B cell (primary cell): ENCODE results near the gene RALB. TPM values are rescaled to one million over a fixed set of nuclear protein-coding genes. Genes with fewer than 3 reads are reported as not detected.

Experiments
- ATAC-seq: fragments of 200-7000 bp; cut with Tn5 transposase; one replicate; pipeline ENCODE4 v1.10.0; 2021; ENCODE audit warnings: low read depth, mild to moderate bottlenecking, moderate number of reproducible peaks, moderate library complexity
- CTCF ChIA-PET: fragments of 350-600 bp; sonication (Branson Sonifier 250); formaldehyde crosslinking; loops from one replicate; lab custom pipeline; 2021; ENCODE audit warnings: antibody characterized with exemption, inconsistent platforms; lab: Charles Lee
- POLR2A ChIA-PET: fragments of 350-600 bp; sonication (Branson Sonifier 250); formaldehyde crosslinking; loops from one replicate; lab custom pipeline; 2021; ENCODE audit warnings: antibody characterized with exemption; lab: Charles Lee
- DNase-seq: peaks from one replicate; pipeline ENCODE4 v3.0.0; 2013
- H2AFZ ChIP-seq: 2 replicates; pipeline ENCODE4 v1.6.1; 2012; ENCODE audit warnings: mild to moderate bottlenecking, low read depth, low read length; ENCODE audit not compliant: insufficient read depth, poor library complexity, severe bottlenecking
- H3K27ac ChIP-seq, 2 donors: 1 replicate in 1 of 2; 2 replicates in 1 of 2; pipeline ENCODE4 v1.5.1; 2012 to 2013; ENCODE audit warnings: low read length in 2 of 2, mild to moderate bottlenecking in 2 of 2, moderate library complexity in 1 of 2
- H3K27me3 ChIP-seq, 4 experiments: fragments of 200-600 bp in 1 of 4; sonication (generic) in 1 of 4; replicated peaks in 1 of 4; 1 replicate in 2 of 4; 2 replicates in 2 of 4; pipeline versions ENCODE4 v1.6.1 to v1.7.0; 2013 to 2016; ENCODE audit warnings: low read length in 3 of 4, mild to moderate bottlenecking in 2 of 4, mixed read lengths in 1 of 4, moderate library complexity in 1 of 4; ENCODE audit not compliant: insufficient read depth in 4 of 4, control insufficient read depth in 3 of 4; ENCODE audit errors: control extremely low read depth in 1 of 4
- H3K36me3 ChIP-seq, 2 experiments: replicated peaks in 1 of 2; 1 replicate in 1 of 2; 2 replicates in 1 of 2; pipeline versions ENCODE4 v1.6.1 to v1.7.1; 2013; ENCODE audit warnings: low read length in 1 of 2; ENCODE audit not compliant: insufficient read depth in 2 of 2, control insufficient read depth in 1 of 2; ENCODE audit errors: control extremely low read depth in 1 of 2, extremely low read depth in 1 of 2
- H3K4me1 ChIP-seq, 2 donors: fragments of 200-600 bp in 1 of 2; sonication (generic) in 1 of 2; 1 replicate in 1 of 2; 2 replicates in 1 of 2; pipeline versions ENCODE4 v1.5.1 to v1.6.1; 2013 to 2017; ENCODE audit warnings: low read length in 2 of 2; ENCODE audit not compliant: control insufficient read depth in 2 of 2, insufficient read depth in 2 of 2
- H3K4me2 ChIP-seq: replicated peaks from 2 replicates; pipeline ENCODE3; 2012; ENCODE audit warnings: mild to moderate bottlenecking, low read depth, low read length; ENCODE audit not compliant: poor library complexity, severe bottlenecking
- H3K4me3 ChIP-seq, 5 experiments: fragments of 200-600 bp in 1 of 5; sonication (generic) in 1 of 5; 1 replicate in 3 of 5; 2 replicates in 2 of 5; pipeline versions ENCODE4 v1.5.1 to v1.7.0; 2011 to 2016; ENCODE audit warnings: low read length in 4 of 5, mild to moderate bottlenecking in 4 of 5, low read depth in 2 of 5, control low read depth in 1 of 5, moderate library complexity in 1 of 5; ENCODE audit not compliant: insufficient read depth in 1 of 5; ENCODE audit errors: control extremely low read depth in 1 of 5, extremely low read depth in 1 of 5
- H3K79me2 ChIP-seq: fragments of 200-600 bp; sonication (generic); one replicate; pipeline ENCODE4 v1.6.0; 2016; ENCODE audit warnings: low read length; ENCODE audit not compliant: control insufficient read depth, insufficient read depth
- H3K9ac ChIP-seq: fragments of 200-600 bp; sonication (generic); 2 replicates; pipeline ENCODE4 v1.6.1; 2017; ENCODE audit warnings: mild to moderate bottlenecking, low read length, moderate library complexity
- H3K9me3 ChIP-seq, 3 donors: one replicate each; pipeline versions ENCODE4 v1.6.1 to v1.7.1; 2013; ENCODE audit warnings: low read length in 2 of 3; ENCODE audit not compliant: control insufficient read depth in 2 of 3, insufficient read depth in 1 of 3; ENCODE audit errors: control extremely low read depth in 1 of 3
- H4K20me1 ChIP-seq: 2 replicates; pipeline ENCODE4 v1.6.0; 2012; ENCODE audit warnings: mild to moderate bottlenecking, low read length; ENCODE audit not compliant: insufficient read depth, control insufficient read depth, poor library complexity, severe bottlenecking
- H3K27ac Mint-ChIP-seq: one replicate; pipeline ENCODE4 v1.8.0; 2021; ENCODE audit warnings: mixed read lengths
- H3K27me3 Mint-ChIP-seq: one replicate; pipeline ENCODE4 v1.8.0; 2021; ENCODE audit warnings: mixed read lengths
- H3K4me1 Mint-ChIP-seq: one replicate; pipeline ENCODE4 v1.8.0; 2021; ENCODE audit warnings: mixed read lengths
- H3K4me3 Mint-ChIP-seq: one replicate; pipeline ENCODE4 v1.8.0; 2021; ENCODE audit warnings: mixed read lengths
- H3K9me3 Mint-ChIP-seq: one replicate; pipeline ENCODE4 v1.8.0; 2022; ENCODE audit warnings: mixed read lengths; ENCODE audit not compliant: insufficient read depth
- EZH2 ChIP-seq: IDR thresholded peaks from 2 replicates; pipeline ENCODE4 v1.6.1; 2012; ENCODE audit warnings: borderline replicate concordance, low read depth, mild to moderate bottlenecking, moderate library complexity, low read length; ENCODE audit not compliant: insufficient read depth, poor library complexity, severe bottlenecking
- WGBS: methylation state at CpG from one replicate; pipeline ENCODE4 v1.1.5; 2013; ENCODE audit warnings: missing lambda C conversion rate; ENCODE audit not compliant: insufficient coverage; 5-methylcytosine and 5-hydroxymethylcytosine counted together
- intact Hi-C: fragments of 100-400 bp; cut with micrococcal nuclease; formaldehyde crosslinking; loops from one replicate; pipeline ENCODE4 v1.10.0; 2022
- polyA plus RNA-seq: library from polyadenylated mRNA; depleted of rRNA; stranded (reverse); fragments of >200 nt; gene quantifications from 2 replicates; pipeline ENCODE4 v1.2.3, GENCODE V29; 2012
- total RNA-seq, 2 donors: library from RNA; stranded (reverse); fragments of 120-200 nt in 1 of 2; gene quantifications; 1 replicate in 1 of 2; 2 replicates in 1 of 2; pipeline versions ENCODE4 v1.2.3 to v1.2.4, GENCODE V29; 2013 to 2022
- TF ChIP-seq, protein P1 (sequence below): fragments of 200-600 bp; IDR thresholded peaks from one replicate; pipeline ENCODE4 v1.8.0; 2022; ENCODE audit warnings: antibody characterized with exemption, mild to moderate bottlenecking

The RALB gene
- total and polyA plus RNA-seq, 2 donors (not counting 1 experiment from before 2014, with no cell fraction given), result 19.3 to 35.9 TPM

DNA sequence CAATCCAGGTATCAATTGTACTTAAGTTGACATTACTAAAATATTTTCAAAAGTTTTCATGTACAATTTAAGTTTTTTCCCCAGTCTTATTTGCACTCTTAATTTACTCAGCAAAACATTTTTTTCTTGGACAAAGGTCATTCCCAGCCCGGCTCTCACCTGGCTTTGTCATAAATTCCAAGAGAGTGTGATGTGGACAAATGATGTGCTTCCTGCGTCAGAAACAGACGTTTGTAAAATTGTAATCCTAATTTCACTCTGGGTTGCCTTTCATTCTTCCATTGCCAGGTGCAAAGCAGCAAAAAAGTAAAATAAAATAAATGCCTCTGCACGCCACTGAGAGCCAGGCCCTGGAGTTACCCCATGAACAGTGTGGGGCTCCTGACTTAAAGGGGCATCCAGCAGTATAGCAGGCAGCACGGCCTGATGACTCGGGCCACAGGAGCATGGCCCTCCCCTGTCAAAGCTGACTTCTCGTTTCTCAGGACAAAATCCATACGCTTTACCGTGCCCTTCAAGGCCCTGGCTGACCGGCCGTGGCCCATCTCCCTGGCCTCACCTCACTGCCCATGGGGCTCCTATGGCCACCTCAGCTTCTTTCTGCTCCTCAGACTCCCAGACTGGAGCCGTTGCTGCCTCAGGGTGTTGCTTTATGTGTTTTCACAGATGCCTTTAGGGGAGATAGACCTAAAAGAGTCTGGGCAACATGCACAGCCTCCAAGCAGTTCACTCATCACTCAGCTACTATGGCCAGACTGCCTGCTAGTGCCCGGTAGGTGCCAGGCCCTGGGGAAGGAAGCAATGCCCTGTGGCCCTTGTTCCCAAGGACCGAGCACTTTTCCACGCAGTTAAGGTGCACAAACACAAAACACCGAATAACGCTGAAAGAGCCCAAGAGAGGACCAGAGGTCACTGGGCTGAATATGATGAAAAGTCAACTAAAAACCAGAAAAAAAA lies 21.9 kb upstream of the RALB start:
- TF ChIP-seq, protein P1, sequence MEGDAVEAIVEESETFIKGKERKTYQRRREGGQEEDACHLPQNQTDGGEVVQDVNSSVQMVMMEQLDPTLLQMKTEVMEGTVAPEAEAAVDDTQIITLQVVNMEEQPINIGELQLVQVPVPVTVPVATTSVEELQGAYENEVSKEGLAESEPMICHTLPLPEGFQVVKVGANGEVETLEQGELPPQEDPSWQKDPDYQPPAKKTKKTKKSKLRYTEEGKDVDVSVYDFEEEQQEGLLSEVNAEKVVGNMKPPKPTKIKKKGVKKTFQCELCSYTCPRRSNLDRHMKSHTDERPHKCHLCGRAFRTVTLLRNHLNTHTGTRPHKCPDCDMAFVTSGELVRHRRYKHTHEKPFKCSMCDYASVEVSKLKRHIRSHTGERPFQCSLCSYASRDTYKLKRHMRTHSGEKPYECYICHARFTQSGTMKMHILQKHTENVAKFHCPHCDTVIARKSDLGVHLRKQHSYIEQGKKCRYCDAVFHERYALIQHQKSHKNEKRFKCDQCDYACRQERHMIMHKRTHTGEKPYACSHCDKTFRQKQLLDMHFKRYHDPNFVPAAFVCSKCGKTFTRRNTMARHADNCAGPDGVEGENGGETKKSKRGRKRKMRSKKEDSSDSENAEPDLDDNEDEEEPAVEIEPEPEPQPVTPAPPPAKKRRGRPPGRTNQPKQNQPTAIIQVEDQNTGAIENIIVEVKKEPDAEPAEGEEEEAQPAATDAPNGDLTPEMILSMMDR, result no peak
- no peak for TF ChIP-seq EZH2
- peaks cover 50% of the 10 kb centered on the region for H3K4me1 Mint-ChIP-seq
- H2AFZ ChIP-seq, result peak overlapping the region; percentile 84
- no peaks in the 10 kb centered on the region for H3K36me3 ChIP-seq
- no peaks in the 10 kb centered on the region for H3K27me3 Mint-ChIP-seq
- peaks cover 22% of the 10 kb centered on the region for H3K79me2 ChIP-seq
- H3K9me3 ChIP-seq, result no peaks in the 10 kb centered on the region
- H3K4me3 ChIP-seq, result peak overlapping the region in 3 of 5 experiments; percentile 9 to 78 (median 64)
- no peak for ATAC-seq
- 80% methylated on average over 9 of the region's 17 CpGs for WGBS
- H3K9me3 Mint-ChIP-seq, result no peaks in the 10 kb centered on the region
- no peak for DNase-seq
- peaks cover 26 to 37% of the 10 kb centered on the region in 2 donors for H3K4me1 ChIP-seq
- H3K27ac Mint-ChIP-seq, result peak overlapping the region; percentile 92
- no peaks in the 10 kb centered on the region for H3K27me3 ChIP-seq
- peak overlapping the region; percentile 85 for H3K4me2 ChIP-seq
- H3K27ac ChIP-seq, result peak overlapping the region; percentile 4 to 87
- POLR2A ChIA-PET, result interaction anchor here (2.4 kb wide), 1 partner anchor 21 kb away, joined by 13 read pairs; the partner anchor contains the start of gene RALB
- peak overlapping the region; percentile 67 for H3K9ac ChIP-seq
- no peaks in the 10 kb centered on the region for H4K20me1 ChIP-seq
- CTCF ChIA-PET, result interaction anchor here (1.8 to 3.6 kb wide), 3 partner anchors 8 to 82 kb away, joined by 6 to 19 read pairs (median 11); partner anchors contain the start of gene TMEM185B
- peak overlapping the region; percentile 91 for H3K4me3 Mint-ChIP-seq
- intact Hi-C loops, result no loop called here
